ENCODE data around the gene NXNL1.

GRCh38 chr19:17490411-17490810, 29.7 kb upstream of the NXNL1 start:
- TF ChIP-seq, protein P1, sequence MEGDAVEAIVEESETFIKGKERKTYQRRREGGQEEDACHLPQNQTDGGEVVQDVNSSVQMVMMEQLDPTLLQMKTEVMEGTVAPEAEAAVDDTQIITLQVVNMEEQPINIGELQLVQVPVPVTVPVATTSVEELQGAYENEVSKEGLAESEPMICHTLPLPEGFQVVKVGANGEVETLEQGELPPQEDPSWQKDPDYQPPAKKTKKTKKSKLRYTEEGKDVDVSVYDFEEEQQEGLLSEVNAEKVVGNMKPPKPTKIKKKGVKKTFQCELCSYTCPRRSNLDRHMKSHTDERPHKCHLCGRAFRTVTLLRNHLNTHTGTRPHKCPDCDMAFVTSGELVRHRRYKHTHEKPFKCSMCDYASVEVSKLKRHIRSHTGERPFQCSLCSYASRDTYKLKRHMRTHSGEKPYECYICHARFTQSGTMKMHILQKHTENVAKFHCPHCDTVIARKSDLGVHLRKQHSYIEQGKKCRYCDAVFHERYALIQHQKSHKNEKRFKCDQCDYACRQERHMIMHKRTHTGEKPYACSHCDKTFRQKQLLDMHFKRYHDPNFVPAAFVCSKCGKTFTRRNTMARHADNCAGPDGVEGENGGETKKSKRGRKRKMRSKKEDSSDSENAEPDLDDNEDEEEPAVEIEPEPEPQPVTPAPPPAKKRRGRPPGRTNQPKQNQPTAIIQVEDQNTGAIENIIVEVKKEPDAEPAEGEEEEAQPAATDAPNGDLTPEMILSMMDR (IDR thresholded peaks at IDR 0.05) = no peak
- TF ChIP-seq TCF7L2 (IDR thresholded peaks at IDR 0.05; ENCODE audit: low read depth, low read length) (no peak), REST (IDR thresholded peaks at IDR 0.05; ENCODE audit: insufficient read depth in 1 of 2, low read depth in 2 of 2, low read length in 1 of 2) (no peak)

Measured in Panc1 (cell line).